NT2/D1 (cell line): ENCODE measurements around the gene FSD1L.

Source experiments
- SUZ12 ChIP-seq: IDR thresholded peaks from 2 replicates; pipeline ENCODE4 v1.6.1; 2011; ENCODE audit not compliant: insufficient read length, insufficient read depth; ENCODE audit errors: extremely low read depth
- YY1 ChIP-seq: IDR thresholded peaks from 2 replicates; pipeline ENCODE4 v1.6.1; 2011; ENCODE audit not compliant: insufficient read length, insufficient read depth
- ZNF274 ChIP-seq: IDR thresholded peaks from 2 replicates; pipeline ENCODE4 v1.6.1; 2011; ENCODE audit warnings: mild to moderate bottlenecking, low read depth, low read length

GRCh38 chr9:105455836-105456475 lies 8.1 kb downstream of the FSD1L start:
- TF ChIP-seq YY1 (no peak), ZNF274 (no peak), SUZ12 (no peak)
